ENCODE data around the gene SMTN.

Gene SMTN

DNA sequence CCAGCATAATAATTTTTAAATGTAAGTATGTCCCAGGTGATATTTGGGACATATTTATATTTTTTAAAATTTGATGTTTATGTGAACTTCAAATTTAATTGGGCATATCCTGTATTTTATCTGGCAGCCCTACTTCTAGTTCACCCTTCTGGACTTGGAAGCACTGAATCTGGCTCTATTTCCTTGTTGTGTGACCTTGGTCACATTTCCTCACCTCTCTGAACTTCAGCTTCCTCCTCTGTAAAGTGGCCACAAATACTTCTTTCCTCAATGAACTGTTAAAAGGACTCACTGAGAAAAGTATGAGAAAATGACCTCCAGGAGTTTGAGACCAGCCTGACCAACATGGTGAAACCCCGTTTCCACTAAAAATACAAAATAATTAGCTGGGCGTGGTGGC lies 70.8 kb downstream of the SMTN start:
- TF ChIP-seq, protein P1, sequence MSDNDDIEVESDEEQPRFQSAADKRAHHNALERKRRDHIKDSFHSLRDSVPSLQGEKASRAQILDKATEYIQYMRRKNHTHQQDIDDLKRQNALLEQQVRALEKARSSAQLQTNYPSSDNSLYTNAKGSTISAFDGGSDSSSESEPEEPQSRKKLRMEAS (IDR thresholded peaks at IDR 0.05): no peak
- TF ChIP-seq, protein P2, sequence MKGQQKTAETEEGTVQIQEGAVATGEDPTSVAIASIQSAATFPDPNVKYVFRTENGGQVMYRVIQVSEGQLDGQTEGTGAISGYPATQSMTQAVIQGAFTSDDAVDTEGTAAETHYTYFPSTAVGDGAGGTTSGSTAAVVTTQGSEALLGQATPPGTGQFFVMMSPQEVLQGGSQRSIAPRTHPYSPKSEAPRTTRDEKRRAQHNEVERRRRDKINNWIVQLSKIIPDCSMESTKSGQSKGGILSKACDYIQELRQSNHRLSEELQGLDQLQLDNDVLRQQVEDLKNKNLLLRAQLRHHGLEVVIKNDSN (IDR thresholded peaks at IDR 0.05): no peak
- no peak for TF ChIP-seq YY1 (IDR thresholded peaks at IDR 0.05; ENCODE audit: low read depth)

DNA sequence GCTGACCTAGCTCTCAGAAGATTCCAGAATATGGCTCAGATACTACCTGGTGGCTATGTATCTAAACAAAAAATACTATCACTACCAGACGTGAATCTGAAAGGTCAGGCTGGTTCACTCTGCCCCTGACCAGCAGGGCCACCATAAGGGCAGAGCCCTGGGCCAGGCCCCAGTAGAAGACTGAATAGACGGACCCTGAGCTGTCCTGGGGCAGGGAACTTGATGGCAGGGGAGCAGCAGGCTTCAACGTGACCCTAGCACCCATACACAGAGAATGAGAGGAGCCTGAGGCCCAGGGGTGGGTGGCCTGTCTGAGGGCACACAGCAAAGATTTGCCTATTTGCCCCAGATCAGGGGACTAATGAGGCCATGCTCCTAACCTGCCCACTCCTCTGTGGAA lies 72.2 kb downstream of the SMTN start:
- TF ChIP-seq, protein P2 (IDR thresholded peaks at IDR 0.05): no peak
- TF ChIP-seq TAF1 (IDR thresholded peaks at IDR 0.05; ENCODE audit: low read depth) (no peak), TEAD4 (IDR thresholded peaks at IDR 0.05) (no peak), TCF12 (IDR thresholded peaks at IDR 0.05; ENCODE audit: low read depth) (no peak), CEBPB (IDR thresholded peaks at IDR 0.05) (no peak), EP300 (IDR thresholded peaks at IDR 0.05; ENCODE audit: borderline replicate concordance) (no peak), FOXM1 (IDR thresholded peaks at IDR 0.05; ENCODE audit: borderline replicate concordance, low read depth) (no peak), YY1 (IDR thresholded peaks at IDR 0.05; ENCODE audit: low read depth) (no peak), RAD21 (IDR thresholded peaks at IDR 0.05; ENCODE audit: low read depth) (no peak), NFIC (IDR thresholded peaks at IDR 0.05) (no peak), CREB1 (IDR thresholded peaks at IDR 0.05; ENCODE audit: low read depth) (no peak)
- TF ChIP-seq, protein P3, sequence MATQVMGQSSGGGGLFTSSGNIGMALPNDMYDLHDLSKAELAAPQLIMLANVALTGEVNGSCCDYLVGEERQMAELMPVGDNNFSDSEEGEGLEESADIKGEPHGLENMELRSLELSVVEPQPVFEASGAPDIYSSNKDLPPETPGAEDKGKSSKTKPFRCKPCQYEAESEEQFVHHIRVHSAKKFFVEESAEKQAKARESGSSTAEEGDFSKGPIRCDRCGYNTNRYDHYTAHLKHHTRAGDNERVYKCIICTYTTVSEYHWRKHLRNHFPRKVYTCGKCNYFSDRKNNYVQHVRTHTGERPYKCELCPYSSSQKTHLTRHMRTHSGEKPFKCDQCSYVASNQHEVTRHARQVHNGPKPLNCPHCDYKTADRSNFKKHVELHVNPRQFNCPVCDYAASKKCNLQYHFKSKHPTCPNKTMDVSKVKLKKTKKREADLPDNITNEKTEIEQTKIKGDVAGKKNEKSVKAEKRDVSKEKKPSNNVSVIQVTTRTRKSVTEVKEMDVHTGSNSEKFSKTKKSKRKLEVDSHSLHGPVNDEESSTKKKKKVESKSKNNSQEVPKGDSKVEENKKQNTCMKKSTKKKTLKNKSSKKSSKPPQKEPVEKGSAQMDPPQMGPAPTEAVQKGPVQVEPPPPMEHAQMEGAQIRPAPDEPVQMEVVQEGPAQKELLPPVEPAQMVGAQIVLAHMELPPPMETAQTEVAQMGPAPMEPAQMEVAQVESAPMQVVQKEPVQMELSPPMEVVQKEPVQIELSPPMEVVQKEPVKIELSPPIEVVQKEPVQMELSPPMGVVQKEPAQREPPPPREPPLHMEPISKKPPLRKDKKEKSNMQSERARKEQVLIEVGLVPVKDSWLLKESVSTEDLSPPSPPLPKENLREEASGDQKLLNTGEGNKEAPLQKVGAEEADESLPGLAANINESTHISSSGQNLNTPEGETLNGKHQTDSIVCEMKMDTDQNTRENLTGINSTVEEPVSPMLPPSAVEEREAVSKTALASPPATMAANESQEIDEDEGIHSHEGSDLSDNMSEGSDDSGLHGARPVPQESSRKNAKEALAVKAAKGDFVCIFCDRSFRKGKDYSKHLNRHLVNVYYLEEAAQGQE (IDR thresholded peaks at IDR 0.05; ENCODE audit: low read depth): no peak

All from Ishikawa (cell line).